ENCODE measurements around the gene RHEX.
"Not testable (repeated sequence)": the region's sequence is repeated elsewhere in the genome, so short reads cannot be mapped to it uniquely, and the experiment has no call there.

- not testable (repeated sequence) for TF ChIP-seq EZH2 (IDR thresholded peaks at IDR 0.05; ENCODE audit: insufficient read depth, poor library complexity, severe bottlenecking); EZH2phosphoT487 (IDR thresholded peaks at IDR 0.05; ENCODE audit: insufficient read depth, low read depth)
These were observed 625 bp upstream of the RHEX start for GRCh38 chr1:206052231-206052865.
